Liver (tissue), 2 donors: ENCODE measurements around the gene TPR.

Experiments
- GABPA ChIP-seq, 2 donors: IDR thresholded peaks in 1 of 2; conservative IDR thresholded peaks in 1 of 2; 2 replicates each; pipeline ENCODE4 v1.6.1; 2016; ENCODE audit warnings: antibody characterized with exemption in 2 of 2, mild to moderate bottlenecking in 1 of 2, moderate library complexity in 1 of 2
- TAF1 ChIP-seq: conservative IDR thresholded peaks from 2 replicates; pipeline ENCODE4 v1.6.1; 2016; ENCODE audit warnings: antibody characterized with exemption, mild to moderate bottlenecking
- donor health status: healthy.

GRCh38 chr1:186306533-186306932, 68.5 kb downstream of the TPR start:
- TF ChIP-seq GABPA (IDR thresholded peaks at IDR 0.05 in 1 of 2, conservative IDR thresholded peaks at IDR 0.05 in 1 of 2) (no peak), TAF1 (no peak)
